Measurements from ENCODE around the gene PPP2R2C. TPM values are rescaled to one million over a fixed set of nuclear protein-coding genes. Genes with fewer than 3 reads are reported as not detected.

The PPP2R2C gene
- total and polyA plus RNA-seq, 9 of the 15 experiments (the other 6 are each of a cell fraction or from before 2014, with no cell fraction given): 0.04 to 0.06 TPM; not detected in 7

DNA sequence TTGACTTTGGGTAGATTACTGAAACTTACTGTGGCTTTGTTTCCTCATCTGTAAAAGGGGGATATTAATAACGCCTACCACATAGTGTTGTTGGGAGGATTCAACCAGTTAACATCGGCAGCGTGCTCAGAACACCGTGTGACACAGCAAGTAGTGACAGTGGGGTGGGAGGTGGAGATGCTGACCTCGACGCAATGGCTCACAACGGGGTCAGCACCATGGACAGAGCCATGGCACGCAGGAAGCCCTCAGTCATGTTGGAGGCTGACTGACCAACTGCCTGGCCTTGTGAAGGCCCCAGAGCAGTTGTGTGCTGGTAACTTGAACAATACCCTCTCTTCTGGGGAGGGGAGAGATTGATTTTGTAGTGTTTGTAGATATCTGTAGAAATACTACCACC, 109.5 kb downstream of the PPP2R2C start (continued):
- no peak for TF ChIP-seq SAP30 (IDR thresholded peaks at IDR 0.05; ENCODE audit: borderline replicate concordance, insufficient read depth, low read depth, low read length, poor library complexity, severe bottlenecking)
- TF ChIP-seq, protein P1, sequence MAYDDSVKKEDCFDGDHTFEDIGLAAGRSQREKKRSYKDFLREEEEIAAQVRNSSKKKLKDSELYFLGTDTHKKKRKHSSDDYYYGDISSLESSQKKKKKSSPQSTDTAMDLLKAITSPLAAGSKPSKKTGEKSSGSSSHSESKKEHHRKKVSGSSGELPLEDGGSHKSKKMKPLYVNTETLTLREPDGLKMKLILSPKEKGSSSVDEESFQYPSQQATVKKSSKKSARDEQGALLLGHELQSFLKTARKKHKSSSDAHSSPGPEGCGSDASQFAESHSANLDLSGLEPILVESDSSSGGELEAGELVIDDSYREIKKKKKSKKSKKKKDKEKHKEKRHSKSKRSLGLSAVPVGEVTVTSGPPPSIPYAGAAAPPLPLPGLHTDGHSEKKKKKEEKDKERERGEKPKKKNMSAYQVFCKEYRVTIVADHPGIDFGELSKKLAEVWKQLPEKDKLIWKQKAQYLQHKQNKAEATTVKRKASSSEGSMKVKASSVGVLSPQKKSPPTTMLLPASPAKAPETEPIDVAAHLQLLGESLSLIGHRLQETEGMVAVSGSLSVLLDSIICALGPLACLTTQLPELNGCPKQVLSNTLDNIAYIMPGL (CRISPR knock-in tag; IDR thresholded peaks at IDR 0.05): no peak
- TF ChIP-seq, protein P2, sequence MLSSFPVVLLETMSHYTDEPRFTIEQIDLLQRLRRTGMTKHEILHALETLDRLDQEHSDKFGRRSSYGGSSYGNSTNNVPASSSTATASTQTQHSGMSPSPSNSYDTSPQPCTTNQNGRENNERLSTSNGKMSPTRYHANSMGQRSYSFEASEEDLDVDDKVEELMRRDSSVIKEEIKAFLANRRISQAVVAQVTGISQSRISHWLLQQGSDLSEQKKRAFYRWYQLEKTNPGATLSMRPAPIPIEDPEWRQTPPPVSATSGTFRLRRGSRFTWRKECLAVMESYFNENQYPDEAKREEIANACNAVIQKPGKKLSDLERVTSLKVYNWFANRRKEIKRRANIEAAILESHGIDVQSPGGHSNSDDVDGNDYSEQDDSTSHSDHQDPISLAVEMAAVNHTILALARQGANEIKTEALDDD (IDR thresholded peaks at IDR 0.05): no peak
- TF ChIP-seq, protein P3, sequence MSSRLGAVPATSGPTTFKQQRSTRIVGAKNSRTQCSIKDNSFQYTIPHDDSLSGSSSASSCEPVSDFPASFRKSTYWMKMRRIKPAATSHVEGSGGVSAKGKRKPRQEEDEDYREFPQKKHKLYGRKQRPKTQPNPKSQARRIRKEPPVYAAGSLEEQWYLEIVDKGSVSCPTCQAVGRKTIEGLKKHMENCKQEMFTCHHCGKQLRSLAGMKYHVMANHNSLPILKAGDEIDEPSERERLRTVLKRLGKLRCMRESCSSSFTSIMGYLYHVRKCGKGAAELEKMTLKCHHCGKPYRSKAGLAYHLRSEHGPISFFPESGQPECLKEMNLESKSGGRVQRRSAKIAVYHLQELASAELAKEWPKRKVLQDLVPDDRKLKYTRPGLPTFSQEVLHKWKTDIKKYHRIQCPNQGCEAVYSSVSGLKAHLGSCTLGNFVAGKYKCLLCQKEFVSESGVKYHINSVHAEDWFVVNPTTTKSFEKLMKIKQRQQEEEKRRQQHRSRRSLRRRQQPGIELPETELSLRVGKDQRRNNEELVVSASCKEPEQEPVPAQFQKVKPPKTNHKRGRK (tag; IDR thresholded peaks at IDR 0.05): no peak
- TF ChIP-seq, protein P4, sequence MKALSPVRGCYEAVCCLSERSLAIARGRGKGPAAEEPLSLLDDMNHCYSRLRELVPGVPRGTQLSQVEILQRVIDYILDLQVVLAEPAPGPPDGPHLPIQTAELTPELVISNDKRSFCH (CRISPR knock-in tag; IDR thresholded peaks at IDR 0.05): no peak
- TF ChIP-seq, protein P4 (tag; IDR thresholded peaks at IDR 0.05): no peak
- no peak for TF ChIP-seq KLF16 (IDR thresholded peaks at IDR 0.05)
- TF ChIP-seq, protein P5, sequence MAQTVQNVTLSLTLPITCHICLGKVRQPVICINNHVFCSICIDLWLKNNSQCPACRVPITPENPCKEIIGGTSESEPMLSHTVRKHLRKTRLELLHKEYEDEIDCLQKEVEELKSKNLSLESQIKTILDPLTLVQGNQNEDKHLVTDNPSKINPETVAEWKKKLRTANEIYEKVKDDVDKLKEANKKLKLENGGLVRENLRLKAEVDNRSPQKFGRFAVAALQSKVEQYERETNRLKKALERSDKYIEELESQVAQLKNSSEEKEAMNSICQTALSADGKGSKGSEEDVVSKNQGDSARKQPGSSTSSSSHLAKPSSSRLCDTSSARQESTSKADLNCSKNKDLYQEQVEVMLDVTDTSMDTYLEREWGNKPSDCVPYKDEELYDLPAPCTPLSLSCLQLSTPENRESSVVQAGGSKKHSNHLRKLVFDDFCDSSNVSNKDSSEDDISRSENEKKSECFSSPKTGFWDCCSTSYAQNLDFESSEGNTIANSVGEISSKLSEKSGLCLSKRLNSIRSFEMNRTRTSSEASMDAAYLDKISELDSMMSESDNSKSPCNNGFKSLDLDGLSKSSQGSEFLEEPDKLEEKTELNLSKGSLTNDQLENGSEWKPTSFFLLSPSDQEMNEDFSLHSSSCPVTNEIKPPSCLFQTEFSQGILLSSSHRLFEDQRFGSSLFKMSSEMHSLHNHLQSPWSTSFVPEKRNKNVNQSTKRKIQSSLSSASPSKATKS (CRISPR knock-in tag; IDR thresholded peaks at IDR 0.05): no peak
- TF ChIP-seq, protein P6, sequence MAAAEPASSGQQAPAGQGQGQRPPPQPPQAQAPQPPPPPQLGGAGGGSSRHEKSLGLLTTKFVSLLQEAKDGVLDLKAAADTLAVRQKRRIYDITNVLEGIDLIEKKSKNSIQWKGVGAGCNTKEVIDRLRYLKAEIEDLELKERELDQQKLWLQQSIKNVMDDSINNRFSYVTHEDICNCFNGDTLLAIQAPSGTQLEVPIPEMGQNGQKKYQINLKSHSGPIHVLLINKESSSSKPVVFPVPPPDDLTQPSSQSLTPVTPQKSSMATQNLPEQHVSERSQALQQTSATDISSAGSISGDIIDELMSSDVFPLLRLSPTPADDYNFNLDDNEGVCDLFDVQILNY (CRISPR knock-in tag; IDR thresholded peaks at IDR 0.05): 0 out of 2 replicates have a peak, but pooled peaks have one; percentile 73
- TF ChIP-seq ZNF347 (CRISPR knock-in tag; IDR thresholded peaks at IDR 0.05; ENCODE audit: low read depth): no peak
- peak; percentile 57; the same call in 1 of the 2 replicates for TF ChIP-seq DMBX1 (CRISPR knock-in tag; IDR thresholded peaks at IDR 0.05; ENCODE audit: borderline replicate concordance)
- TF ChIP-seq, protein P7, sequence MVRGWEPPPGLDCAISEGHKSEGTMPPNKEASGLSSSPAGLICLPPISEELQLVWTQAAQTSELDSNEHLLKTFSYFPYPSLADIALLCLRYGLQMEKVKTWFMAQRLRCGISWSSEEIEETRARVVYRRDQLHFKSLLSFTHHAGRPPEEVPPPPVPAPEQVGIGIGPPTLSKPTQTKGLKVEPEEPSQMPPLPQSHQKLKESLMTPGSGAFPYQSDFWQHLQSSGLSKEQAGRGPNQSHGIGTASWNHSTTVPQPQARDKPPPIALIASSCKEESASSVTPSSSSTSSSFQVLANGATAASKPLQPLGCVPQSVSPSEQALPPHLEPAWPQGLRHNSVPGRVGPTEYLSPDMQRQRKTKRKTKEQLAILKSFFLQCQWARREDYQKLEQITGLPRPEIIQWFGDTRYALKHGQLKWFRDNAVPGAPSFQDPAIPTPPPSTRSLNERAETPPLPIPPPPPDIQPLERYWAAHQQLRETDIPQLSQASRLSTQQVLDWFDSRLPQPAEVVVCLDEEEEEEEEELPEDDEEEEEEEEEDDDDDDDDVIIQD (CRISPR knock-in tag; IDR thresholded peaks at IDR 0.05): no peak
- TF ChIP-seq ZNF232 (CRISPR knock-in tag; IDR thresholded peaks at IDR 0.05): peak; percentile 57; the same call in 1 of the 2 replicates
- no peak for TF ChIP-seq FOSL1 (tag; conservative IDR thresholded peaks at IDR 0.05)
- TF ChIP-seq ZNF133 (CRISPR knock-in tag; IDR thresholded peaks at IDR 0.05): no peak
